ENCODE measurements around the gene SREK1.

DNA sequence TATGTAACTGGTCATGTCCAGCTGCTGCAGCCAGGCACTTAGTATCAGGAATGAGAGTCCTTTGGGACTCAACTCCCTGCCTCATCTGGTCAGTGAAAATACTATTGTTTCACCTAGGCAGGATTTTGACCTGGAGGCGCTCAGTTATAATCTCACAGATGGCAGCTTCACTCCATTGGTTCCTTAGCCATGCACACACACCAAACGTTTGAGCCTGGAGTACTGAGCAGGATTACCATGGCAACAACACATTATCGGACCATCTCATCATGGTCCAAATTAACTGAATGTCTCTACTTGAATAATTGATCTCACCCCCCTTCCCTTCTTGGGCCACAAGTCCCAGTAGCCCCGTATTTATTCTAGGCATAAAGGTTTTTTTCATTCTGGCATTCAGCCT lies 15.0 kb upstream of the SREK1 start:
- TF ChIP-seq, protein P1, sequence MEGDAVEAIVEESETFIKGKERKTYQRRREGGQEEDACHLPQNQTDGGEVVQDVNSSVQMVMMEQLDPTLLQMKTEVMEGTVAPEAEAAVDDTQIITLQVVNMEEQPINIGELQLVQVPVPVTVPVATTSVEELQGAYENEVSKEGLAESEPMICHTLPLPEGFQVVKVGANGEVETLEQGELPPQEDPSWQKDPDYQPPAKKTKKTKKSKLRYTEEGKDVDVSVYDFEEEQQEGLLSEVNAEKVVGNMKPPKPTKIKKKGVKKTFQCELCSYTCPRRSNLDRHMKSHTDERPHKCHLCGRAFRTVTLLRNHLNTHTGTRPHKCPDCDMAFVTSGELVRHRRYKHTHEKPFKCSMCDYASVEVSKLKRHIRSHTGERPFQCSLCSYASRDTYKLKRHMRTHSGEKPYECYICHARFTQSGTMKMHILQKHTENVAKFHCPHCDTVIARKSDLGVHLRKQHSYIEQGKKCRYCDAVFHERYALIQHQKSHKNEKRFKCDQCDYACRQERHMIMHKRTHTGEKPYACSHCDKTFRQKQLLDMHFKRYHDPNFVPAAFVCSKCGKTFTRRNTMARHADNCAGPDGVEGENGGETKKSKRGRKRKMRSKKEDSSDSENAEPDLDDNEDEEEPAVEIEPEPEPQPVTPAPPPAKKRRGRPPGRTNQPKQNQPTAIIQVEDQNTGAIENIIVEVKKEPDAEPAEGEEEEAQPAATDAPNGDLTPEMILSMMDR (IDR thresholded peaks at IDR 0.05; ENCODE audit: low read depth, low read length, poor library complexity, severe bottlenecking) = no peak
- TF ChIP-seq EZH2phosphoT487 (IDR thresholded peaks at IDR 0.05; ENCODE audit: borderline replicate concordance, low read length) = no peak
